ENCODE data around the gene RALGAPA1. TPM values are rescaled to one million over a fixed set of nuclear protein-coding genes. Genes with fewer than 3 reads are reported as not detected.
"Not testable (repeated sequence)": the region's sequence is repeated elsewhere in the genome, so short reads cannot be mapped to it uniquely, and the experiment has no call there.

Gene RALGAPA1
- total RNA-seq, result 100 to 1,000 TPM in 1 of 4 donors, 10 to 100 TPM in 3; 52.5 to 127 (median 67.7) TPM

DNA sequence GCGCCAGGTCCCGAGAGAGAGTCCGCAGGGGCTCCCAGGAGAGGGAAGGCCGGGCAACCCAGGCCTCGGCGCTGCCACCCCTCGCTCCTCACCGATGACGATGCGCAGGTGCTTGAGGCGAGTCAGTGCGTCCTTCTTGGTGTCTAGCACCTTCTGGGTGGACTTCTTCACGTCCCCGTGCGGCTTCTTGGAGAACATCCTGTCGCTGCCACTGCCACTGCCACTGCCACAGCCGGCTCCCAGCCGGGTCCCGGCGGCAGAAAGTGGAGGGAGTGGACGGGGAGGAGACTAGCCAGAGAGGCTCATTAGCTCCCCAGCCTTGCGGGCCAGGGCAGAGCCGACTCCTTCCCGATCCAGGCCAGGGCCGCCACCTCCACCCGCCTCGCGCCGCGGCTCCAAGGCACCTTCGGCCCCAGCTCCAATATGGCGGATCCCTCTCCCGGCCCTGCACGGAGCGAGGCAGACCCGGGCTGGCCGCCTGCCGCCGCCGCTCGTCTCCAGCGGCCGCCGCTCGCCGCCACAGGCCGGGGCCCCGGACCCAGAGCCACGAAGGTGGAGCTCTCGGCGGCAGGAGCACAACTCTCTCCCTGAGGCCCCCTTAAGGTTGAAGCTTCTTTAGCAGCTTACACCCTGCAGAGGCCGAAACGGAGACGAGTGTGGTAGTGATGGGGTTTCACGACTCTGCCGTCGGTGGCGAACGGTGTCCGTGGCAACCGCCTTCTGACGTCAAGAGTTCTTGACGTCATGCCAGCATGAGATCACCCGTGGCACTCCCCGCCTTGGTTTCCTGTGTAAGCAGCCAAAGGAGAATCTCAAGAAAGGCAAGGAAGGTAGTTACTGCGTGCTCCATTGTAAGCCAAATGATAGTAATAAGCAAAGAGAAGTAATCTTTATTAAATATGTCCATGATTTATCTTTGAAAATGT, at the start of gene RALGAPA1:
Gene RALGAPA1, minus strand, starts transcription at position 658 of the 926 bp plus-strand sequence. Its CDS starts 460 bp downstream, at position 198.
- peaks cover 25% of the 10 kb centered on the region for H3K4me1 ChIP-seq
- H3K36me3 ChIP-seq, H3K9me3 ChIP-seq, H3K27me3 ChIP-seq: not testable (repeated sequence)
- H3K4me3 ChIP-seq, result peak within 1 kb of the TSS; percentile 82
- peak; percentile 96 for DNase-seq (ENCODE audit: low spot score in 2 of 2)
- H3K27ac ChIP-seq, result peak within 1 kb of the TSS; percentile 91
- peak; percentile 69 to 82 for TF ChIP-seq POLR2A (IDR thresholded peaks at IDR 0.05)
- TF ChIP-seq, protein P1, sequence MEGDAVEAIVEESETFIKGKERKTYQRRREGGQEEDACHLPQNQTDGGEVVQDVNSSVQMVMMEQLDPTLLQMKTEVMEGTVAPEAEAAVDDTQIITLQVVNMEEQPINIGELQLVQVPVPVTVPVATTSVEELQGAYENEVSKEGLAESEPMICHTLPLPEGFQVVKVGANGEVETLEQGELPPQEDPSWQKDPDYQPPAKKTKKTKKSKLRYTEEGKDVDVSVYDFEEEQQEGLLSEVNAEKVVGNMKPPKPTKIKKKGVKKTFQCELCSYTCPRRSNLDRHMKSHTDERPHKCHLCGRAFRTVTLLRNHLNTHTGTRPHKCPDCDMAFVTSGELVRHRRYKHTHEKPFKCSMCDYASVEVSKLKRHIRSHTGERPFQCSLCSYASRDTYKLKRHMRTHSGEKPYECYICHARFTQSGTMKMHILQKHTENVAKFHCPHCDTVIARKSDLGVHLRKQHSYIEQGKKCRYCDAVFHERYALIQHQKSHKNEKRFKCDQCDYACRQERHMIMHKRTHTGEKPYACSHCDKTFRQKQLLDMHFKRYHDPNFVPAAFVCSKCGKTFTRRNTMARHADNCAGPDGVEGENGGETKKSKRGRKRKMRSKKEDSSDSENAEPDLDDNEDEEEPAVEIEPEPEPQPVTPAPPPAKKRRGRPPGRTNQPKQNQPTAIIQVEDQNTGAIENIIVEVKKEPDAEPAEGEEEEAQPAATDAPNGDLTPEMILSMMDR (IDR thresholded peaks at IDR 0.05), result peak; percentile 23 to 41
- TF ChIP-seq POLR2AphosphoS5 (IDR thresholded peaks at IDR 0.05), result peak in 1 of 3 donors; percentile 17
- TF ChIP-seq EP300 (IDR thresholded peaks at IDR 0.05), result peak; percentile 22
- WGBS, result under 1% methylated on average over 30 of the region's 66 CpGs

DNA sequence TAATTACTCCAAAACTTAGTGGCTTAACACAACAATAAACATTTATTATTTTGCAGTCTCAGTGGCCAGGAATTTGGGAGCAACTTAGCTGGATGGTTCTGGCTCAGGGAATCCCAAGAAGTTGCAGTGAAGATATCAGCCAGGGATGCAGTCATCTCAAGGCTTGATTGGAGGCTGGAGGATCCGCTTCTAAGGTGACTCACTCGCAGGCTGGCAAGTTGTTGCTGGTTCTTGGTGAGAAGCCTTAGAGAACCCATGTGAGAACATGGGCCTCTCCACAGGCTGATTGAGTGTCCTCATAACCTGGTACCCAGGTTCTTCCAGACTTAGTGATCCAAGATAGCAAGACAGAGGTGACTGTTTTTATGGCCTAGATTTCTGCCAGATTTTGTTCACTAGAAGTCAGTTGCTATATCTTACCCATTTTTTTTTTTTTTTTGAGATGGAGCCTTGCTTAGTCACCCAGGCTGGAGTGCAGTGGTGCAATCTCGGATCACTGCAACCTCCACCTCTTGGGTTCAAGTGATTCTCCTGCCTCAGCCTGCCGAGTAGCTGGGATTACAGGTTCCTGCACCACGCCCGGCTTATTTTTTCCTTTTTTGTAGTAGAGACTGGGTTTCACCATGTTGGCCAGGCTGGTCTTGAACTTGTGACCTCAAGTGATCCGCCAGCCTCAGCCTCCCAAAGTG, 49.6 kb upstream of the RALGAPA1 start:
- Histone ChIP-seq H3K27me3 (no peaks in the 10 kb centered on the region), H3K27ac (no peak overlapping the region), H3K4me3 (no peak overlapping the region), H3K4me1 (no peaks in the 10 kb centered on the region), H3K9me3 (no peaks in the 10 kb centered on the region), H3K36me3 (peaks cover 24% of the 10 kb centered on the region)
- no peak for DNase-seq (ENCODE audit: low spot score in 2 of 2)
- WGBS, result 83% methylated on average over 7 of the region's 7 CpGs
- no peak for TF ChIP-seq POLR2AphosphoS5 (IDR thresholded peaks at IDR 0.05)
- TF ChIP-seq POLR2A (IDR thresholded peaks at IDR 0.05), result no peak
- TF ChIP-seq EP300 (IDR thresholded peaks at IDR 0.05), result no peak
- TF ChIP-seq, protein P1 (IDR thresholded peaks at IDR 0.05), result no peak

DNA sequence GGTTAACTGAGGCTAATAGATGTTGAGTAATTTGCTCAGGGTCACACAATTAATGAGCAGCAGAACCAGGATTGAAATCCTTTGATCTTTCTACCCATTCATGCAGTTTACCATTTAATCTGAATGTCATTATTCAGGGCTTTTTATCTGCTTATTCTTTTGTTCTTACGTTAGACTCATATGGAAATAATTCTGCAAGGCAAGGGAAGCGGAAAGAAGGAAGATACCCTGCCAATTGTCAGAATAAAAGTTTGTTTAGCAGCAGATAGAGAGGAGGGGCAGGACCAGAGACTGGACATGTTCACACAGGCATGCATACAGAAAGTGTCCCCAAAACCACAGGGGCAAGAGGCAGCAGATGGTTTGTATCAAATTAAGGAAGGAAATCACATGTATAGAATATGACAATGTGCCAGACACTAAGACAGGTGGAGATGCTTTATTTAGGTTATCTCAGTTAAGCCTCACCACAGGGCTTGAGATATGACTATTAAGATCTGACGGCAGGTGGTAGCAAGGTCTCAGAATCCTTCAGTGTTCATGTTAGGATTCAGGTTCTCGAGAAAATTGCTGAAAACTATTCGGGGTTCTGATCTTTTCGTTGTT, 46.9 kb upstream of the RALGAPA1 start:
- peaks cover 17% of the 10 kb centered on the region for H3K36me3 ChIP-seq
- no peaks in the 10 kb centered on the region for H3K4me1 ChIP-seq
- WGBS, result 71% methylated on average over 6 of the region's 6 CpGs
- no peak overlapping the region for H3K4me3 ChIP-seq
- no peaks in the 10 kb centered on the region for H3K27me3 ChIP-seq
- peaks cover 3% of the 10 kb centered on the region for H3K9me3 ChIP-seq
- no peak overlapping the region for H3K27ac ChIP-seq
- no peak for DNase-seq (ENCODE audit: low spot score in 2 of 2)
- TF ChIP-seq, protein P1 (IDR thresholded peaks at IDR 0.05), result no peak
- TF ChIP-seq EP300 (IDR thresholded peaks at IDR 0.05) (no peak), POLR2AphosphoS5 (IDR thresholded peaks at IDR 0.05) (no peak), POLR2A (IDR thresholded peaks at IDR 0.05) (no peak)

DNA sequence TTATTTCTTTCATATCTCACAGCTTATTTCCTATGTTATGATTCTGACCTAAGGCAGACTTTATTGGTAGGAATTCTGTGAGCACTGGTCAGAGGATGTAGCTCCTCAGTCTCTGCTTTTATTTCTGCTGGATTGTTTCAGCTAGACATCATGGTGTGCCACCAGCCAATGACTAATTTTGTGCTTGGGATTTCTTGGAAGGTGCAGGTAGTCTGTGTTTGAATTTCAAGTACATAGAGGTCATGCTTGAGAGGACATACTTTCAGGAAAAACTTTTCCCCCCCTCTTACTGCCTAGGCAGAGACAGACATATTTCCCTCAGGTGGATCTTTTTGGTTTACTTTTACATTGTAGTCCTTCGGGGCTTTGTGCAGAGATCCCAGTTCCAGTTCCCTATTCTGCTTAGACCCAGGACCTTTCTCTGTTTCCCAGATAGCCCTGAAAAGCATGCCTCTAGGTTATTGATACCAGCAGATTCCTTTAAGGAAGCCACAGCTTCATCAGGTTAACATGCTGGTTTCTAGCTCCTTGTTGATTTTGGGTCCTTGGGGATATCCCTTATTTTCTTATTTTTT, 45.7 kb upstream of the RALGAPA1 start:
- no peak overlapping the region for H3K27ac ChIP-seq
- H3K4me3 ChIP-seq, result no peak overlapping the region
- H3K36me3 ChIP-seq, result peaks cover 17% of the 10 kb centered on the region
- H3K4me1 ChIP-seq, result no peaks in the 10 kb centered on the region
- H3K9me3 ChIP-seq, result peaks cover 3% of the 10 kb centered on the region
- DNase-seq (ENCODE audit: low spot score in 2 of 2), result no peak
- 78% methylated on average over 1 of the region's 1 CpG for WGBS
- H3K27me3 ChIP-seq, result no peaks in the 10 kb centered on the region
- TF ChIP-seq, protein P1 (IDR thresholded peaks at IDR 0.05), result no peak
- TF ChIP-seq EP300 (IDR thresholded peaks at IDR 0.05), result no peak
- no peak for TF ChIP-seq POLR2A (IDR thresholded peaks at IDR 0.05)
- no peak for TF ChIP-seq POLR2AphosphoS5 (IDR thresholded peaks at IDR 0.05)

Data from suprapubic skin (tissue), 4 donors.